ENCODE data around the gene PTH1R. TPM values are rescaled to one million over a fixed set of nuclear protein-coding genes. Genes with fewer than 3 reads are reported as not detected.

The PTH1R gene
- polyA plus RNA-seq, 2 of the 4 experiments (the other 2 are of a cell fraction) = 0.45 to 0.53 TPM

DNA sequence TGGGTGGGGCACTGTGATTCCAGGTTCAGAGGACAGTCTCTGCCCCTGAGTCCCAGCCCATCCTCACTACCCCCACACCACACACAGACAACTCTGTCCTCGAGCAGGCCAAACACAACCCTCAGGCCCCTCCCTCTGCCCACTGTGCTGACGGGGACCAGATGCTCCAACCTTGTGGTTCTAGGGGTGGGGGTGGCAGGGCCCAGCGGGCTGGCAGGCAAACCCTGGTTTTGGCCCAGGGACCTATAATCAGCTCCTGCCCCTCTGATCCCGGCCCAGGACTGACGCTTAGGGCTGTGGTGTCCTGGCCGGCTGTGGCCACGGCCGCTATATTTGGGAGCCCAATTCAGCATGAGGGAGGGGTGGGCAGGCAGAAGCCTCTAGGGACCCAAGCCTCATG, 9.2 kb upstream of the PTH1R start:
- ChIA-PET POLR2A (interaction anchor here (0.5 kb wide), 1 partner anchor 26 kb away, joined by 10 read pairs; no protein-coding TSS in a partner anchor), CTCF (interaction anchor here (0.9 to 3.8 kb wide), 11 partner anchors 10 to 163 kb away, joined by 3 to 45 read pairs (median 10); partner anchors contain the start of gene PTH1R)
- FAIRE-seq (no peak), DNase-seq (ENCODE audit: low read depth in 1 of 2, low spot score in 1 of 2) (no peak), ATAC-seq (no peak)
- Histone ChIP-seq H3K9me3 (no peaks in the 10 kb centered on the region), H3K4me3 (no peak overlapping the region), H3K4me1 (no peaks in the 10 kb centered on the region), H3K27ac (no peak overlapping the region), H3K4me2 (no peak overlapping the region)
- TF ChIP-seq CEBPB (IDR thresholded peaks at IDR 0.05) (no peak), FOSB (CRISPR knock-in tag; IDR thresholded peaks at IDR 0.05) (no peak), HMGXB4 (CRISPR knock-in tag; IDR thresholded peaks at IDR 0.05; ENCODE audit: borderline replicate concordance) (no peak), RAD21 (conservative IDR thresholded peaks at IDR 0.05 in 1 of 2, IDR thresholded peaks at IDR 0.05 in 1 of 2) (no peak), JUNB (IDR thresholded peaks at IDR 0.05) (no peak), NPAS2 (CRISPR knock-in tag; IDR thresholded peaks at IDR 0.05; ENCODE audit: borderline replicate concordance) (no peak), SMC3 (IDR thresholded peaks at IDR 0.05) (no peak), SREBF2 (IDR thresholded peaks at IDR 0.05) (no peak), ATOH8 (CRISPR knock-in tag; IDR thresholded peaks at IDR 0.05; ENCODE audit: low read depth) (no peak), RNF2 (IDR thresholded peaks at IDR 0.05; ENCODE audit: borderline replicate concordance, low read depth) (no peak), ZNF302 (CRISPR knock-in tag; IDR thresholded peaks at IDR 0.05) (no peak), ZSCAN20 (CRISPR knock-in tag; IDR thresholded peaks at IDR 0.05) (no peak)
- TF ChIP-seq, protein P1, sequence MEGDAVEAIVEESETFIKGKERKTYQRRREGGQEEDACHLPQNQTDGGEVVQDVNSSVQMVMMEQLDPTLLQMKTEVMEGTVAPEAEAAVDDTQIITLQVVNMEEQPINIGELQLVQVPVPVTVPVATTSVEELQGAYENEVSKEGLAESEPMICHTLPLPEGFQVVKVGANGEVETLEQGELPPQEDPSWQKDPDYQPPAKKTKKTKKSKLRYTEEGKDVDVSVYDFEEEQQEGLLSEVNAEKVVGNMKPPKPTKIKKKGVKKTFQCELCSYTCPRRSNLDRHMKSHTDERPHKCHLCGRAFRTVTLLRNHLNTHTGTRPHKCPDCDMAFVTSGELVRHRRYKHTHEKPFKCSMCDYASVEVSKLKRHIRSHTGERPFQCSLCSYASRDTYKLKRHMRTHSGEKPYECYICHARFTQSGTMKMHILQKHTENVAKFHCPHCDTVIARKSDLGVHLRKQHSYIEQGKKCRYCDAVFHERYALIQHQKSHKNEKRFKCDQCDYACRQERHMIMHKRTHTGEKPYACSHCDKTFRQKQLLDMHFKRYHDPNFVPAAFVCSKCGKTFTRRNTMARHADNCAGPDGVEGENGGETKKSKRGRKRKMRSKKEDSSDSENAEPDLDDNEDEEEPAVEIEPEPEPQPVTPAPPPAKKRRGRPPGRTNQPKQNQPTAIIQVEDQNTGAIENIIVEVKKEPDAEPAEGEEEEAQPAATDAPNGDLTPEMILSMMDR (IDR thresholded peaks at IDR 0.05) = no peak
- 100% methylated on average over 1 of the region's 8 CpGs for WGBS (ENCODE audit: missing lambda C conversion rate)

GRCh38 chr3:46868948-46869347, 8.6 kb upstream of the PTH1R start:
- Histone ChIP-seq H3K9me3 (no peaks in the 10 kb centered on the region), H3K27ac (no peak overlapping the region), H3K4me2 (no peak overlapping the region), H3K4me3 (no peak overlapping the region), H3K4me1 (no peaks in the 10 kb centered on the region)
- CTCF ChIA-PET = interaction anchor here (0.9 to 3.8 kb wide), 7 partner anchors 9 to 163 kb away, joined by 3 to 45 read pairs (median 14); partner anchors contain the start of gene PTH1R
- no peak for FAIRE-seq
- no peak for ATAC-seq
- POLR2A ChIA-PET = interaction anchor here (0.5 kb wide), 1 partner anchor 26 kb away, joined by 10 read pairs; no protein-coding TSS in a partner anchor
- TF ChIP-seq USF2 (IDR thresholded peaks at IDR 0.05) (no peak), RARB (CRISPR knock-in tag; IDR thresholded peaks at IDR 0.05) (no peak), HEYL (CRISPR knock-in tag; IDR thresholded peaks at IDR 0.05) (no peak)
- 61% methylated on average over 7 of the region's 7 CpGs for WGBS (ENCODE audit: missing lambda C conversion rate)
- no peak for DNase-seq (ENCODE audit: low read depth in 1 of 2, low spot score in 1 of 2)

- DNase-seq (ENCODE audit: low read depth in 1 of 2, low spot score in 1 of 2) (no peak), FAIRE-seq (no peak), ATAC-seq (no peak)
- H3K4me1 ChIP-seq = no peaks in the 10 kb centered on the region
- POLR2A ChIA-PET = no interaction called here
- WGBS (ENCODE audit: missing lambda C conversion rate) = 77% methylated on average over 10 of the region's 10 CpGs
- no peaks in the 10 kb centered on the region for H3K9me3 ChIP-seq
- CTCF ChIA-PET = interaction anchor here (0.9 to 2.6 kb wide), 2 partner anchors 24 to 26 kb away, joined by 3 to 6 read pairs; no protein-coding TSS in a partner anchor
- H3K4me3 ChIP-seq = no peak overlapping the region
- no peak overlapping the region for H3K4me2 ChIP-seq
- H3K27ac ChIP-seq = no peak overlapping the region
- TF ChIP-seq CEBPB (IDR thresholded peaks at IDR 0.05) (no peak), CHD2 (IDR thresholded peaks at IDR 0.05; ENCODE audit: low read length, partially characterized antibody) (no peak), FOSL2 (IDR thresholded peaks at IDR 0.05) (no peak), FOSL2 (CRISPR knock-in tag; IDR thresholded peaks at IDR 0.05) (no peak), CBX2 (IDR thresholded peaks at IDR 0.05; ENCODE audit: borderline replicate concordance, low read depth) (no peak), JUN (IDR thresholded peaks at IDR 0.05) (no peak), RAD21 (conservative IDR thresholded peaks at IDR 0.05 in 1 of 2, IDR thresholded peaks at IDR 0.05 in 1 of 2) (no peak), HDAC2 (IDR thresholded peaks at IDR 0.05) (no peak), JUNB (IDR thresholded peaks at IDR 0.05) (no peak), USF2 (IDR thresholded peaks at IDR 0.05) (no peak), HOXA7 (CRISPR knock-in tag; IDR thresholded peaks at IDR 0.05) (no peak), RARB (CRISPR knock-in tag; IDR thresholded peaks at IDR 0.05) (no peak), ZFP36 (IDR thresholded peaks at IDR 0.05; ENCODE audit: borderline replicate concordance, partially characterized antibody) (no peak), CBX8 (IDR thresholded peaks at IDR 0.05) (no peak), GATA3 (IDR thresholded peaks at IDR 0.05; ENCODE audit: borderline replicate concordance) (no peak)
- TF ChIP-seq, protein P1 (IDR thresholded peaks at IDR 0.05) = no peak
These were observed 8.1 kb upstream of the PTH1R start for GRCh38 chr3:46869440-46869839.
